HEK293T (cell line): ENCODE measurements around the gene CEP85L.

Experiments used
- FOXK2 ChIP-seq: fragments of 450-650 bp; IDR thresholded peaks from 2 replicates; pipeline ENCODE4 v1.6.1; 2016; ENCODE audit warnings: mild to moderate bottlenecking
- TF ChIP-seq, protein P1 (sequence below): fragments of 450-650 bp; IDR thresholded peaks from 2 replicates; pipeline ENCODE4 v1.6.1; 2016

DNA sequence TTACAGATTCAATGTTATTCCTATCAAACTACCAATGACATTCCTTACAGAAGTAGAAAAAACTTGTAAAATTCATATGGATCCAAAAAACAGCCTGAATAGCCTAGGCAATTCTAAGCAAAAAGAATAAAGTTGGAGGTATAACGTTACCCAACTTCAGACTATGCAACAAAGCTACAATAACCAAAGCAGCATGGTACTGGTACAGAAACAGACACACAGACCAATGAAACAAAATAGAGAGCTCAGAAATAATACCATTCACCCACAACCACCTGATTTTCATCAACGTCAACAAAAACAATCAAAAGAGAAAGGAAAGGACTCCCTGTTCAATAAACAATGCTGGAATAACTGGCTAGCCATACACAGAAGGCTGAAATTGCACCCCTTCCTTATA, 120.4 kb downstream of the CEP85L start:
- TF ChIP-seq FOXK2 = no peak
- TF ChIP-seq, protein P1, sequence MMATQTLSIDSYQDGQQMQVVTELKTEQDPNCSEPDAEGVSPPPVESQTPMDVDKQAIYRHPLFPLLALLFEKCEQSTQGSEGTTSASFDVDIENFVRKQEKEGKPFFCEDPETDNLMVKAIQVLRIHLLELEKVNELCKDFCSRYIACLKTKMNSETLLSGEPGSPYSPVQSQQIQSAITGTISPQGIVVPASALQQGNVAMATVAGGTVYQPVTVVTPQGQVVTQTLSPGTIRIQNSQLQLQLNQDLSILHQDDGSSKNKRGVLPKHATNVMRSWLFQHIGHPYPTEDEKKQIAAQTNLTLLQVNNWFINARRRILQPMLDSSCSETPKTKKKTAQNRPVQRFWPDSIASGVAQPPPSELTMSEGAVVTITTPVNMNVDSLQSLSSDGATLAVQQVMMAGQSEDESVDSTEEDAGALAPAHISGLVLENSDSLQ = no peak
